Testis (tissue), 3 donors: Measurements from ENCODE around the gene ABHD6. TPM values are rescaled to one million over a fixed set of nuclear protein-coding genes. Genes with fewer than 3 reads are reported as not detected.

Experiments used
- DNase-seq: peaks from one replicate; pipeline ENCODE4 v3.0.0-alpha.2; 2019
- H3K27ac ChIP-seq, 2 donors: fragments of 200-600 bp; sonication (generic); one replicate each; pipeline ENCODE4 v1.5.1; 2019
- H3K27me3 ChIP-seq: fragments of 200-600 bp; sonication (generic); one replicate; pipeline ENCODE4 v1.5.1; 2019
- H3K36me3 ChIP-seq: fragments of 200-600 bp; sonication (generic); one replicate; pipeline ENCODE4 v1.5.1; 2017; ENCODE audit warnings: low read depth; ENCODE audit errors: missing control alignments
- H3K4me1 ChIP-seq: fragments of 200-600 bp; sonication (generic); one replicate; pipeline ENCODE4 v1.5.1; 2019
- H3K4me3 ChIP-seq, 2 donors: fragments of 200-600 bp; sonication (generic); one replicate each; pipeline ENCODE4 v1.5.1; 2017 to 2019
- H3K9me3 ChIP-seq: fragments of 200-600 bp; sonication (generic); one replicate; pipeline ENCODE4 v1.5.1; 2017
- CTCF ChIP-seq, 3 experiments: fragments of 450-650 bp in 2 of 3; fragments of 200-600 bp in 1 of 3; sonication (generic) in 1 of 3; IDR thresholded peaks; one replicate each; pipeline ENCODE4 v1.5.1; 2016 to 2019; ENCODE audit warnings: antibody characterized with exemption in 3 of 3, mild to moderate bottlenecking in 2 of 3, moderate library complexity in 1 of 3
- POLR2A ChIP-seq: fragments of 450-650 bp; IDR thresholded peaks from one replicate; pipeline ENCODE4 v1.6.1; 2017; ENCODE audit warnings: antibody characterized with exemption, mild to moderate bottlenecking, moderate library complexity
- WGBS, 2 donors: methylation state at CpG; one replicate each; pipeline ENCODE4 v1.1.5; 2018; 5-methylcytosine and 5-hydroxymethylcytosine counted together
- intact Hi-C: fragments of 100-400 bp; cut with DNase I; formaldehyde crosslinking; loops from one replicate; pipeline ENCODE4 v1.15.1; 2023; ENCODE audit warnings: low total_unique reads
- polyA plus RNA-seq: library from polyadenylated mRNA; stranded (reverse); fragments of 350-450 nt; fragmentation: Illumina TruSeq; extraction: RNeasy Lipid Tissue Mini Kit (QIAGEN cat#74804); gene quantifications from one replicate; pipeline ENCODE4 v1.2.3, GENCODE V29; 2014; ENCODE audit warnings: low read depth, low replicate concordance; ENCODE audit not compliant: insufficient read depth
- total RNA-seq, 2 donors: library from RNA; depleted of rRNA; stranded (reverse); fragments of >200 nt; gene quantifications; one replicate each; pipeline ENCODE4 v1.2.3, GENCODE V29; 2016

ABHD6 gene
- total and polyA plus RNA-seq, 3 donors from 2014 or later: 11.7 to 17.8 (median 12.1) TPM

DNA sequence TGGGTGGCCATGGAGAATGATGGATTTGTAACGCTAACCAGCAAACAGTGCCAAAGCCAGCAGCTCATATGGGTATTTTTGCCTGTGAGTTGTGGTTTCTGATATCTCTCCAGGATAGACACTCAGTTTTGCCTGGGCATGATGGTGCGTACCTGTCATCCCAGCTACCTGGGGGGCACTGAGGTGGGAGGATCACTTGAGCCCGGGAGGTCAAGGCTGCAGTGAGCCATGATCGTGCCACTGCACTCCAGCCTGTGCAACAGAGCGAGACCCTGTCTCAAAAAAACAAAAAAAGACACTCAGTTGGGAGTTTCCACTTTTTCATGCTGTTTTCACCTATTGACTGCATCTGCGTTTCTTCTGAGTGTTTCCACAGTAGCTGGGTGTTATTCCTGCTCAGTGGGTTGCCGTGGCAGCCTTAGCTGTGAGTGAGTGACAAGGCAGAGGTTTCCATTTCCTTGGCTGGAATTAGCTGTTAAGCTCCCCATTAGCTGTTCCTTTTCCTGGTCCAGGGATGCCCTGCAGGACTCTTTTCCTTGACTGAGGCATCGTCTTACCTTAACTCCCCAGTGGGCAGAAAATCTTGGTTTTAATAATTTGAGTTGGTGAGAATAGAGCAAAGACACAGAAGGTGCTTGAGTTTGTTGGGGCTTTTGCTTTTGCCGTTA is 54.2 kb downstream of the ABHD6 start:
- WGBS, 2 donors: 75 to 79% methylated on average over 8 to 9 of the region's 9 CpGs
- Histone ChIP-seq H3K9me3 (no peaks in the 10 kb centered on the region), H3K4me3 (no peak overlapping the region), H3K27ac (no peak overlapping the region), H3K27me3 (no peaks in the 10 kb centered on the region), H3K36me3 (no peaks in the 10 kb centered on the region), H3K4me1 (peaks cover 9% of the 10 kb centered on the region)
- intact Hi-C loops: loop anchor here (10.0 kb wide), 1 partner anchor 57 kb away; the partner anchor contains the start of gene ABHD6
- DNase-seq: no peak
- no peak for TF ChIP-seq CTCF (IDR thresholded peaks at IDR 0.05)
- TF ChIP-seq POLR2A: no peak

DNA sequence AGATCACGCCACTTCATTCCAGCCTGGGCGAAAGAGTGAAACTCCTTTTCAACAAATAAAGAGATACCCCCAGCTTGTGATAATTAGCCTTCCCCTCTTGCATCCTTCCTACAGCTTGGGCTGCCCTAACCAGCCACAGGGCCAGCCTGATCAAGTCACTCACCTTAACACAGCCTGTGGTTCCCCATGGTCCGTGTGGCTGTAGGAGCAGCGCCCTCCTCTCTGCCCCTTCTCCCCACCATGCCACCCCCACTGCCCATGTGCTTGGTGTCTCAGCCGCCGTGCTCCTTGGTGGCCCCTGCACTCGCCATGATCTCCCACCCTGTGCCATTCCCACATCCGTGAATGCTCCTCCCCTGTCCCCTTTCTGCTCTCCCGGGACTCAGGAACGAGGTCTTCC is 55.3 kb downstream of the ABHD6 start:
- intact Hi-C loops: loop anchor here (10.0 kb wide), 1 partner anchor 58 kb away; the partner anchor contains the start of gene ABHD6
- Histone ChIP-seq H3K27me3 (no peaks in the 10 kb centered on the region), H3K27ac (no peak overlapping the region), H3K9me3 (no peaks in the 10 kb centered on the region), H3K4me1 (peaks cover under 1% of the 10 kb centered on the region), H3K4me3 (no peak overlapping the region), H3K36me3 (no peaks in the 10 kb centered on the region)
- WGBS, 2 donors: 82% methylated on average over 10 of the region's 10 CpGs
- TF ChIP-seq POLR2A (no peak), CTCF (IDR thresholded peaks at IDR 0.05) (no peak)
- no peak for DNase-seq

DNA sequence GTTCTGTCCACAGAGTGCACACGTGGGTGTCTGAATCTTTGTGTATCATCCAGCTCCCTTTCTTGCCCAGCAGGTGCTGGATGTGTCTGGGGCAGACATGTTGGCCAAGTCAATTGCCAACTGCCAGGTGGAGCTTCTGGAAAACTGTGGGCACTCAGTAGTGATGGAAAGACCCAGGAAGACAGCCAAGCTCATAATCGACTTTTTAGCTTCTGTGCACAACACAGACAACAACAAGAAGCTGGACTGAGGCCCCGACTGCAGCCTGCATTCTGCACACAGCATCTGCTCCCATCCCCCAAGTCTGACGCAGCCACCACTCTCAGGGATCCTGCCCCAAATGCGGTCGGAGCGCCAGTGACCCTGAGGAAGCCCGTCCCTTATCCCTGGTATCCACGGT is 55.9 kb downstream of the ABHD6 start:
- Histone ChIP-seq H3K36me3 (no peaks in the 10 kb centered on the region), H3K4me1 (no peaks in the 10 kb centered on the region), H3K4me3 (no peak overlapping the region), H3K9me3 (no peaks in the 10 kb centered on the region), H3K27ac (no peak overlapping the region), H3K27me3 (no peaks in the 10 kb centered on the region)
- TF ChIP-seq CTCF (IDR thresholded peaks at IDR 0.05) (no peak), POLR2A (no peak)
- no peak for DNase-seq
- intact Hi-C loops: loop anchor here (10.0 kb wide), 1 partner anchor 59 kb away; the partner anchor contains the start of gene ABHD6
- WGBS, 2 donors: 71 to 74% methylated on average over 9 of the region's 9 CpGs

GRCh38 chr3:58296269-58296668 is 58.7 kb downstream of the ABHD6 start:
- no peak for DNase-seq
- H3K4me1 ChIP-seq: no peaks in the 10 kb centered on the region
- no peaks in the 10 kb centered on the region for H3K9me3 ChIP-seq
- intact Hi-C loops: loop anchor here (10.0 kb wide), 1 partner anchor 61 kb away; the partner anchor contains the start of gene ABHD6
- no peak overlapping the region for H3K4me3 ChIP-seq
- no peaks in the 10 kb centered on the region for H3K36me3 ChIP-seq
- TF ChIP-seq CTCF (IDR thresholded peaks at IDR 0.05): no peak
- no peak for TF ChIP-seq POLR2A
- H3K27me3 ChIP-seq: no peaks in the 10 kb centered on the region
- WGBS, 2 donors: 59 to 64% methylated on average over 5 of the region's 5 CpGs
- no peak overlapping the region for H3K27ac ChIP-seq

DNA sequence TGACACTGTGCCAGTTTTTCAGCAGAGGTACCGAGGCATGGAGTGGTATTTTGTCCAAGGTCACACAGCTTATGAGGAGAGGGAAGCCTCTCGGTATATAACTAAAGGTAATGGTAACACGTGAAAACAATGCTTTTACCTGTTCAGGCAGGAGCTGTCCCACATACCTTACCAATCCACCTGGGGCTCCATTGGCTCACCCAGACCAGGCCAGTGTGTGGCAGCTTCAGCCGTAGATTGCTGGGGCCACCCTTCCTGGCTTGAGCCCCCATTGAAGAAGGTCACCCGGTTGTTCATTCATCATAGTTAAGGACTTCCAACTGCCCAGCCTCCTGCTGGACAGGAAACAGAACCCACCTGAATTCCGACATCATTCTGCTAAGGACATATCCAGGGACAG is 59.3 kb downstream of the ABHD6 start:
- no peaks in the 10 kb centered on the region for H3K36me3 ChIP-seq
- no peaks in the 10 kb centered on the region for H3K27me3 ChIP-seq
- no peaks in the 10 kb centered on the region for H3K4me1 ChIP-seq
- DNase-seq: no peak
- no peak for TF ChIP-seq CTCF (IDR thresholded peaks at IDR 0.05)
- no peak for TF ChIP-seq POLR2A
- no peaks in the 10 kb centered on the region for H3K9me3 ChIP-seq
- 52 to 64% methylated on average over 5 to 6 of the region's 6 CpGs for WGBS, 2 donors
- intact Hi-C loops: loop anchor here (10.0 kb wide), 1 partner anchor 62 kb away; the partner anchor contains the start of gene ABHD6
- no peak overlapping the region for H3K27ac ChIP-seq
- H3K4me3 ChIP-seq: no peak overlapping the region
